ENCODE results near the gene THBS3.
"Not testable (repeated sequence)": the region's sequence is repeated elsewhere in the genome, so short reads cannot be mapped to it uniquely, and the experiment has no call there.

Gene THBS3

DNA sequence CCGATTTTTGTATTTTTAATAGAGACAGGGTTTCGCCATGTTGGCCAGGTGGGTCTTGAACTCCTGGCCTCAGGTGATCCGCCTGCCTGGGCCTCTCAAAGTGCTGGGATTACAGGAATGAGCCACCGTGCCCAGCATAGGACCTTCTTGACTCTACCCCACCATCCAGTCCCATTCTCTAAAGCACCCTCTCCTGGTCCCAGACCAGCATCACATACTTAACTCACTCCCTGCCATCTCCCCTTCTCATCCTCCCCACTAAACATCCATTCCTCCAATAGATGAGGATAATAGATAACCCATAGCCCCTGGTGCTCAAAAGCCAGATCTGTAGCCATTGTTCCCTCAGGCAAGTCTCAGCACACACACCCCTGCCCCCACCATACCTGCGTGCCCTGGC is 45.5 kb upstream of the THBS3 start:
- H3K4me3 ChIP-seq (ENCODE audit: low read depth, low read length): no peak overlapping the region
- TF ChIP-seq, protein P1, sequence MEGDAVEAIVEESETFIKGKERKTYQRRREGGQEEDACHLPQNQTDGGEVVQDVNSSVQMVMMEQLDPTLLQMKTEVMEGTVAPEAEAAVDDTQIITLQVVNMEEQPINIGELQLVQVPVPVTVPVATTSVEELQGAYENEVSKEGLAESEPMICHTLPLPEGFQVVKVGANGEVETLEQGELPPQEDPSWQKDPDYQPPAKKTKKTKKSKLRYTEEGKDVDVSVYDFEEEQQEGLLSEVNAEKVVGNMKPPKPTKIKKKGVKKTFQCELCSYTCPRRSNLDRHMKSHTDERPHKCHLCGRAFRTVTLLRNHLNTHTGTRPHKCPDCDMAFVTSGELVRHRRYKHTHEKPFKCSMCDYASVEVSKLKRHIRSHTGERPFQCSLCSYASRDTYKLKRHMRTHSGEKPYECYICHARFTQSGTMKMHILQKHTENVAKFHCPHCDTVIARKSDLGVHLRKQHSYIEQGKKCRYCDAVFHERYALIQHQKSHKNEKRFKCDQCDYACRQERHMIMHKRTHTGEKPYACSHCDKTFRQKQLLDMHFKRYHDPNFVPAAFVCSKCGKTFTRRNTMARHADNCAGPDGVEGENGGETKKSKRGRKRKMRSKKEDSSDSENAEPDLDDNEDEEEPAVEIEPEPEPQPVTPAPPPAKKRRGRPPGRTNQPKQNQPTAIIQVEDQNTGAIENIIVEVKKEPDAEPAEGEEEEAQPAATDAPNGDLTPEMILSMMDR (IDR thresholded peaks at IDR 0.05; ENCODE audit: borderline replicate concordance, insufficient read depth, low read depth, low read length): no peak

- H3K4me3 ChIP-seq (ENCODE audit: low read depth, low read length): no peak overlapping the region
- TF ChIP-seq, protein P1 (IDR thresholded peaks at IDR 0.05; ENCODE audit: borderline replicate concordance, insufficient read depth, low read depth, low read length): no peak
Observed at GRCh38 chr1:155251566-155251965, 43.9 kb upstream of the THBS3 start.

GRCh38 chr1:155250633-155251449 is 43.1 kb upstream of the THBS3 start:
- TF ChIP-seq, protein P1 (IDR thresholded peaks at IDR 0.05; ENCODE audit: borderline replicate concordance, insufficient read depth, low read depth, low read length): peak; percentile 99
- H3K4me3 ChIP-seq (ENCODE audit: low read depth, low read length): peak overlapping the region; percentile 73

- H3K4me3 ChIP-seq (ENCODE audit: low read depth, low read length): peak overlapping the region; percentile 73
Observed at GRCh38 chr1:155250246-155250632, 42.5 kb upstream of the THBS3 start.

DNA sequence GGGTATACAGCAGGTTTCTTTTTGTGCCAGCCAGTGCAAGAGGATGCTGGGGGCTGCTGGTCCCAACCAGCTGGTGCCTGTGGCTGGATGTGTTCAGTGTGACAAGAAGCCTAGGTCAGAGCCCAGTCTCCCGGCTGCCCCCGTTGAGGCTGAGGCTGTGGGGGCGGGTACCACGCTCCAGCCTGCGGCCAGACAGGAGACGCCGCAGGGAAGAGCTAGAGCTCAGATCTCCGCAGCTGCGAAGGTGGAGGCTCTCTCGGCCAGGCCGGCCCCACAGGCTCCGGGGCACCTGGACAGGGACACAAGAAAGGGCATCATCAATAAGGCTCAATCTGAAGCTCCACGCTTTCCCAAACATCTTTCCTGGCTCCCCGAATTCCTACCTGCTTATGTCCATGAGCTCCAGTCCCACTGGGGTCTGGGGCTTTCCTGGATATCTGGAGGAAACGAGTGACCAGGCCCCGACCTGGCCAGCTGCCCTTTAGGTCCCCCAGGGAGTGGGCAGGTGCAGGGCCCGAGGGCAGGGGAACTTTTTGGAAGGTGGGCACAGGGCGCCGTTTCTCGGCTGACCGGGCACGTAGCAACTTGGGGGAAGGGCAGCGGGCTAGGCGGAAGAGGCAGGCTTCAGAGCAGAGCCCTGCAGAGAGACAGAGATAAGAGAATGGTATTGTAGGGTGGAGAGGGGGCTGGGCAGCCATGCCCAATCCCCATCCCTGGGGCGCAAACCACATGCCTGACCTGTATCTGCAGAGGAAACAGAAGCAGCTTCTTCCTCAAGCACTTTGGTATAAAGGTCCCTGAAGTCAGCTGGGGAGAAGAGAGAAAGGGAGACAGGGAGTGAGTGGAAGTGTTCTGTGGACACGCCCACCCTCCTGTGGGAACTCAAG is 40.2 kb upstream of the THBS3 start:
- no peak overlapping the region for H3K4me3 ChIP-seq (ENCODE audit: low read depth, low read length)
- TF ChIP-seq, protein P1 (IDR thresholded peaks at IDR 0.05; ENCODE audit: borderline replicate concordance, insufficient read depth, low read depth, low read length): no peak

More at GRCh38 chr1:155250246-155250632, 42.5 kb upstream of the THBS3 start:
- TF ChIP-seq, protein P1 (IDR thresholded peaks at IDR 0.05; ENCODE audit: borderline replicate concordance, insufficient read depth, low read depth, low read length): no peak

DNA sequence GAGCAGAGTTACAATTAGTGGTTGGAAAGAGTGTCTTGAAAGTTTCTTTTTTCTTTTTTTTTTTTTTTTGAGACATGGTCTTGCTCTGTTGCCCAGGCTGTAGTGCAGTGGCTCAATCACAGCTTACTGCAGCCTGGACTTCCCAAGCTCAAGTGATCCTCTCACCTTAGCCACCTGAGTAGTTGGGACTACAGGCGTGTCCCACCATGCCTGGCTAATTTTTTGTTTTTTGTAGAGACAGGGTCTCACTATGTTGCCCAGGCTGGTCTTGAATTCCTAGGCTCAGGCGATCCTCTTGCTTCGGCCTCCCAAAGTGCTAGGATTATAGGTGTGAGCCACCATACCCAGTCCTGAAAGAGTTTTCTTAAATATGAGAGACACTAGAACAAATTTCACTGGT is 39.1 kb upstream of the THBS3 start:
- H3K4me3 ChIP-seq (ENCODE audit: low read depth, low read length): not testable (repeated sequence)

DNA sequence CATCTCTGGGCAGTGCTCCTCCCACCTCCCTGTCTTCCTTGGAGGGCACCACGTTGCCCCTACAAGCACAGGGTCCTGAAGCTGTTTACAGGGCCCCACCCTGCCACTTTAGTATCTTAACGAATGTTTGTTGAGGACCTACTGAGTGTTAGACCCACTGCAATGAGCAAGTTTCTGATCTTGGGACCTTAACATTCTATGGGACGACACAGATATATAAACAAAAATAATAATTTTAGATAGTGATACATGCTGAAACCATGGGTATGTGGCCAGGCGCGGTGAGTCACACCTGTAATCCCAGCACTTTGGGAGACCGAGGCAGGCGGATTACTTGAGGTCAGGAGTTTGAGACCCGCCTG is 37.4 kb upstream of the THBS3 start:
- TF ChIP-seq, protein P1 (IDR thresholded peaks at IDR 0.05; ENCODE audit: borderline replicate concordance, insufficient read depth, low read depth, low read length): no peak
- peak overlapping the region; percentile 72 for H3K4me3 ChIP-seq (ENCODE audit: low read depth, low read length)

All from GM12875 (cell line).